HG03108 (cell line): ENCODE data around the gene UBE2G1.
"Not testable (repeated sequence)": the region's sequence is repeated elsewhere in the genome, so short reads cannot be mapped to it uniquely, and the experiment has no call there.

ENCODE experiments used
- ATAC-seq: cut with Tn5 transposase; IDR thresholded peaks from one replicate; pipeline ENCODE4 v1.9.1; 2021; ENCODE audit warnings: moderate library complexity; ENCODE audit not compliant: unreplicated experiment

Gene UBE2G1

DNA sequence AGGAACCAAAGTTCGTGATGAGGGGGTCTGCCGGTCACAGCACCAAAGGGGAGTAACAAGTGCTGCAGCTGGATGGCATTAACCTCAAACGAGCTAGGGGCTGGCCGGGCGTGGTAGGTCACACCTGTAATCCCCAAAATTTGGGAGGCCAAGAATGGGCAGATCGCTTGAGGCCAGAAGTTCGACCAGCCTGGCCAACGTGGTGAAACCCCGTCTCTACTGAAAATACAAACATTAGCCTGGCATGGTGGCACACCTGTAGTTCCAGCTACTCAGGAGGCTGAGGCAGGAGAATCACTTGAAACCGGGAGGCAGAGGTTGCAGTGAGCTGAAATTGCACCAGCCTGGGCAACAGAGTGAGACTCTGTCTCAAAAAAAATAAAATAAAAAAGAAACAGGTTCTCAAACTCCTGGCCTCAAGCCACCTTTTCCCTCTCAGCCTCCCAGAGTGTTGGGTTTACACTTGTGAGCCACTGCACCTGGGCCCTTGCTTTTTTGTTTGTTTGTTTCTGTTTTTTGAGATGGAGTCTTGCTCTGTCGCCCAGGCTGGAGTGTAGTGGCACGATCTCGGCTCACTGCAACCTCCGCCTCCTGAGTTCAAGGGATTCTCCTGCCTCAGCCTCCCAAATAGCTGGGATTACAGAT, 9.4 kb upstream of the UBE2G1 start:
- ATAC-seq, result not testable (repeated sequence)

DNA sequence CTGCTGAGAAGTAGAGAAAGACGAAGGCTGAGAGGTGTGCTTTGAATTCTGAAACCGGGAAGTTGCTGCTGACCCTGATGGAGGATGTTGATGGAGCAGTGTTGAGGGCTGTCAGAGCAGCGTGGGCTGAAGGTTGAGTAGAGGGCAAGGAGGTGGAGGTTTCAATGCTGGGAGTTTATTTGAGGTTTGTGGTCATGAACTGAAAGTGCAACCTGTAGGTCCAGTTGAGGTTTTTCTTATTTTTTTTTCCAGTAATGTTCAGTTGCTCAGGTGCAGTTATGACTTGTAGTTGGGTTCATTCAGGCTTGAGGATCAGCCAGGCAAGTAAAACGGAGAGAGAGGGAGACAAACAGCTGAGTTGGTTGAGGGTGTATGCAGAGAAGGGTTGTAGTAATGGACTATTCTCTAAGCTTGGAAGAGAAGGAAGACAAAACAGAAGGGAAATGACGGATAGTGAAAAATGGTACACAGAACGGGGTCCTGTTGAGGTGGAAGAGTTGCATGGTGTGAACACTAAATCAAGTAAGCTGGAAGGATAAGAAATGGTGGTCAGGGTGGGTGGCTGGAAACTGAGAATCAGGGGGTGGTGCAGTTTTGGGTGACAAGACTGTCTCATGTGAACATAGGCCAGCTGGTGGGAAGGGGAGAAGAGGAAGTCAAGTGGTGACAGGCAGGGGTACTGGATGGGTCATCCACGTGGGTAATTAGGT, 8.7 kb upstream of the UBE2G1 start:
- ATAC-seq, result peak; percentile 72

DNA sequence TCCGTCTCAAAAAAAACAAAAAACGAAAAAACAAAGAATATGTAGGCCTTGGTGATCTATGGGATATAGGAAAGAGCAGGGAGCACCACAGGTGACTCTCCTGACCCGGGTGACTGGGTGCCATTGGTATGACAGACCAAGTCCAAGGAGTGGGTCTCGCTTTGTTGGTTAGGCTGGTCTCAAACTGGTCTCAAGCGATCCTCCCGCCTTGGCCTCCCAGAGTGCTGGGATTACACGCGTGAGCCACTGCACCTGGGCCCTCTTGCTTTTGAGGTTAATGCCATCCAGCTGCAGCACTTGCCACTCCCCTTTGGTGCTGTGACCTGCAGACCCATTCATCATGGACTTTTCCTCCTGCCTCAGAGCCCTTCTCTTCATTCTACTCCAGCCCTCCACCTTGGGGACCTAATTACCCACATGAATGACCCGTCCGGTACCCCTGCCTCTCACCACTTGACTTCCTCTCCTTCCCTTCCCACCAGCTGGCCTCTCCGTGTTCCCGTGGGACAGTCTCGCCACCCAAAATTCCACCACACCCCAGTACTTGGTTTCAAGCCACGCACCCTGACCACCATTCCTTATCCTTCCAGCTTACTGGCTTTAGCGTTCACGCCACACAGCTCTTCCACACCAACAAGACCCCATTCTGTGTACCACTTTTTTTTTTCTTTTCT, 3.2 kb upstream of the UBE2G1 start:
- no peak for ATAC-seq

DNA sequence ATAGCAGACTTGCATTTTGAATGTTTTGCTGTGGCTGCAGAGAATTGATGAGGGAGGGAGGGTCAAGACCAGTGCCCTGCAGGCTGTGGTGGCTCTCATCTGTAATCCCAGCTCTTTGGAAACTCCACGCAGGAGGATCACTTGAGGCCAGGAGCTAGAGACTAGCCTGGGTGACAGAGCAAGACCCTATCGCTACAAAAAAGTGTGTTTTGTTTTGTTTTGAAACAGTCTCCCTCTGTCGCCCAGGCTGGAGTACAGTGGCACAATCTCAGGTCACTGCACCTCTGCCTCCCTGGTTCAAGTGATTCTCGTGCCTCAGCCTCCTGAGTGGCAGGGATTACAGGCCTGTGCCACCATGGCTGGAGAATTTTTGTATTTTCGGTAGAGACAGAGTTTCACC, 1.9 kb upstream of the UBE2G1 start:
- no peak for ATAC-seq

DNA sequence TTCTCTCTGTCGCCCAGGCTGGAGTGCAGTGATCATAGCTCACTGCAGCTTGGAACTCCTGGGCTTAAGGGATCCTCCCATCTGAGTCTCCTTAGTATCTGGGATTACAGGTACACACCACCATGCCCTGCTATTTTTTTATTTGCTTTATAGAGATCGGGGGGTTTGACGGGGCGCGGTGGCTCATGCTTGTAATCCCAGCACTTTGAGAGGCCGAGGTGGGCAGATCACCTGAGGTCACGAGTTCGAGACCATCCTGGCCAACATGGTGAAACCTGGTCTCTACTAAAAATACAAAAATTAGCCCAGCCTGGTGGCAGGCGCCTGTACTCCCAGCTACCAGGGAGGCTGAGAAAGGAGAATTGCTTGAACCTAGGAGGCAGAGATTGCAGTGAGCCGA, 702 bp upstream of the UBE2G1 start:
- not testable (repeated sequence) for ATAC-seq

DNA sequence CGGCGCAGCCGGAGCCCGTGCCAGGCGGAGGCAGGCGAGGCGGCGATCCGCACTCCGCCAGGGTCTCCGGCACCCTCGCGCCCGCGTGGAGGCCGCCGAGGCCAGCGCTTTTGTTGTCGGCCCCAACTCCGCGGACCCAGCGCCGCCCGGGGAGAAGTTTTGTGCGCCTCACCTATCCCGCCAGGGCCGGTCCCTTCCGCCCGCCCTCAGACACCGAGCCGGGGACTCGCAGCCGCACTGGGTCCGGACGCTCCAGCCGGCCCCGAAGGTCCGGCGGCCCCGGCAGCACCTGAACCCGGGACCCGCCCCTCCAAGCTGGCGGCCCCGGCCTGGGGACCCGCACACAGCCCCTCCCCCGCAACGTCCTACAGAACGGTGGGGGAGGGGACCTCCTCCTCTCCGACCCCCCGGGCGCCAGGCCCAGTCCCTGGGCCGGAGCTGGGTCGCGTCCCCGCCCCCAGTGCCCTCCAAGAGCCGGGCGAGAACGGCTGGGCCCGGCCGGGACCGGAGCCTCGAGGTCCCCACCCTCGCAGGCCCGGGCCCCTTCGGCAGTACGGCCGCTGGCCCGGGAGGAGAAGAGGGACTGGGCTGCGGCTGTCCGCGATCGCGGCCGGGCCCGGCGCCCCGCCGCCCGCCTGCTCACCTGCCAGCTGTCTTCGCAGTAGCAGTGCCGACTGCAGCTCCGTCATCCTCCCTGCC, 698 bp downstream of the UBE2G1 start:
- peak; percentile 9 for ATAC-seq

DNA sequence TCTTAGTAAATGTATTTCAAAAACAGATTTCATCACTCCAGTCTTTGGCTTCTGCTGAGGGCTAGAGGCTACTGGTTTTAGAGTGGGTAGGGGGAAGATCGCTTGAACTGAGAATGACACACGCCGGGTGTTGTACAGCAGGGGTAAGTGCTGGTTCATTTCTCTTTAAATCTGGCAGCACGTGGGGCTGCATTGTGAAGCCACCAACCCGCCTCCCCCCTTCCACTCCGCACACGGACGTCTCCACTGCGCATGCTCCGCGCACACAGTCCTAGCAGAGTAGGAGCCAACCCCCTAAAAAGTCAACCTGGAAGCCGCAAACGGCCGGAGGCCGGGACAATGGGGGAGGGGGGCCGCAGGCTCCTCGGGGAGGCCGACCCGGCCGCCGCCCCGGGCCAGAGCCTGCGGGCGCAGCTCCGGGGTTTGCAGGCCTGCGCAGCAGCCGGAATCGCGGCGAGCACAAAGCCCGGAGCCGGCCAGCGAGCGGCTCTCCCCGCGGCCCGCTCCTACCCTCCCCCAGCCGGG, 1.3 kb downstream of the UBE2G1 start:
- ATAC-seq, result peak; percentile 43

DNA sequence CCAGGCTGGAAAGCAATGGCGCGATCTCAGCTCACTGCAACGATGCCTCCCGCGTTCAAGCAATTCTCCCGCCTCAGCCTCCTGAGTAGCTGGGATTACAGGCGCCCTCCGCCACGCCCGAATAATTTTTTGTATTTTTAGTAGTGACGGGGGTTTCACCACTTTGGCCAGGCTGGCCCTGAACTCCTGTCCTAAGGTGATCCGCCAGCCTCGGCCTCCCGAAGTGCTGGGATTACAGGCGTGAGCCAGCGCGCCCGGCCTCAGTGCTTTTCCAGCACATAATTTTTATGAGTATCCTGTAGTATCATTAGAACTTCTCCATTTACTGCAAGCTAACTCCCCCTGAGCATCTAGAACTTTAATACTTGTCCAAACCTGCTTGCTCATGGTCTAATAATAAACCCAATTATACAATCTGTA, 1.8 kb downstream of the UBE2G1 start:
- no peak for ATAC-seq

DNA sequence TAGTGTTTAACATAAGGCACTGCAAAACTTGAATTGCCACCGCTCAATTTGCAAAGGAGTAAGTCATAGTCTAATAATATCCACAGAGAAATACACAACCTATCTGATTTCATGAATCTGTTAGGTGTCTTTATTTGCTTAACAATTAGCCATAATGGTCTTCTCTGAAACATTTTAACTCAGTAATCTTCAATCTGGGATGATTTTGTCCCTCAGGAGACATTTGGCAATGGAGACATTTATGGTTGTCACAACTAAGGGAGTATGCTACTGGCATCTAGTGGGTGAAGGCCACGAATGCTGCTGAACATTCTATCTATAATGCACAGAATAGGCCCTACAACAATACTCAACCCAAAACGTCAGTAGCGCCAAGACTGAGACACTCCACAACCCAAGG, 4.3 kb downstream of the UBE2G1 start:
- no peak for ATAC-seq

DNA sequence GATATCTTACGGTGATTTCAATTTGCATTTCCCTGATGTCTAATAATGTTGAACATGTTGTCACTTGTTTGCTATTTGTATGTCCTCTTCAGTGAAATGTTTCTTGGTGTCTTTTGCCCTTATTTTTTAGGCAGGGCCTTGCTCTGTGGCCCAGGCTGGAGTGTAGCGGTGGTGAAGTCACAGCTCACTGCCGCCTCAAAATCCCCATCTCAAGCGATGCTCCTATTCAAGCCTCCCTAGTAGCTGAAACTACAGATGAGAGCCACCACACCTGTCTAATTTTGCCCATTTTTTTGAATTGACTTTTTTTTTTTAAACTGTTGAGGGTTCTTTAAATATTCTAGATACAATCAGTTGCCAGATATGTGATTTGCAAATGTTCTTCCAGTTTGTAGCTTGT, 8.3 kb downstream of the UBE2G1 start:
- ATAC-seq, result no peak

DNA sequence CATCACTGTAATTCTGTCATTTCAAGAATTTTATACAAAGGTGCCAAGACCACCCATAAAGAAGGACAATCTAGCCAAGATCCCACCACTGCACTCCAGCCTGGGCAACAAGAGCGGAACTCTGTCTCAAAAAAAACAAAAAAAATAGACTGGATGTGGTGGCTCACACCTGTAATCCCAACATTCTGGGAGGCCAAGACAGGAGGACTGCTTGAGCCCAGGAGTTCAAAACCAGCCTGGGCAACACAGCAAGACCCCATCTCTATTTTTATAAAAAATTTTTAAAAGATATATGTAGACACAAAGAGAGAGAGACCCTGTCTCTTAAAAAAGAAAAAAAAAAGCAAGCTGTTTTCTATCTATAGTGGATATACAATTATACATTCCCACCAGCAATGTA, 8.8 kb downstream of the UBE2G1 start:
- ATAC-seq, result no peak

DNA sequence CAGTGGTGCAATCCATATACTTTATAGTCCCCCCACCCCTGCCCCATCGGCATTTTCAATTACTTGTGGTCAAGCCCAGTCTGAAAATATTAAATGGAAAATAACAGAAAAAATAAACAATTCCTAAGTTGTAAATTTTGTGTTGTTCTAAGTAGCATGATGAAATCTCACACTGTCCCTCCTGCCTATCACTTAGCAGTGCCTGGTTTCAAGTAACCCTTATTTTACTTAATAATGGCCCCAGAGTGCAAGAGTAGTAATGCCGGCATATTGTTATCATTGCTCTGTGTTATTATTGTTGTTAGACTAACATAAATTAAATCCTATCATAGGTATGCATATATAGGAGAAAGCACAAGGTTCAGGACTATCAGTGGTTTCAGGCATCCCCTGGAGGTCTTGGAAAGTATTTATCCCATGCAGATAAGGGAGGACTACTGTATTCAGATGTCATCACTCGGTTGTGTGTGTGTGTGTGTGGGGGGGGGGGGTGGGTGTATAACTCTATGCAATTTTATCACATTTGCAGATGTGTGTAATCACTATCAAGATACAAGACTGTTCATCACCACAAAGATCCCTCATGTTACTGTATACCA, 9.3 kb downstream of the UBE2G1 start:
- ATAC-seq, result no peak

DNA sequence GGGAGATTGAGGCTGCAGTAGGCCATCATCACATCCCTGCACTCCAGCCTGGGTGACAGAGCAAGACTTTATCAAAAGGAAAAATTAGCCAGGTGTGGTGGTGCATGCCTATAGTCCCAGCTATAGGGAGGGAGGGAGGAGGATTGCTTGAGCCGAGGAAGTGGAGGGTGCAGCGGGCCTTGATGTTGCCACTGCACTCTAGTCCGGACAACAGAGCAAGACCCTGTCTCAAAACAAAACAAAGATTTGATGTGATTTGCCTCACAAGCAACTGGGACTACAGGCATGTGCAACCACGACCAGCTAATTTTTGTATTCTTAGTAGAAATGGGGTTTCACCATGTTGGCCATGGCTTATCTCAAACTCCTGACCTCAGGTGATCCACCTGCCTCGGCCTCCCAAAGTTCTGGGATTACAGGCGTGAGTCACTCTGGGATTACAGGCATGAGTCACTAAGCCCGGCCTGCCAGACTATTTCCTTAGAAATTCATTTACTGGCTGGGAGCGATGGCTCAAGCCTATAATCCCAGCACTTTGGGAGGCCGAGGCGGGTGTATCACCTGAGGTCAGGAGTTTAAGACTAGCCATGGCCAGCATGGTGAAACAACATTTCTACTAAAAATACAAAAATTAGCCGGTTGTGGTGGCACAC, 11.5 kb downstream of the UBE2G1 start:
- ATAC-seq, result no peak

DNA sequence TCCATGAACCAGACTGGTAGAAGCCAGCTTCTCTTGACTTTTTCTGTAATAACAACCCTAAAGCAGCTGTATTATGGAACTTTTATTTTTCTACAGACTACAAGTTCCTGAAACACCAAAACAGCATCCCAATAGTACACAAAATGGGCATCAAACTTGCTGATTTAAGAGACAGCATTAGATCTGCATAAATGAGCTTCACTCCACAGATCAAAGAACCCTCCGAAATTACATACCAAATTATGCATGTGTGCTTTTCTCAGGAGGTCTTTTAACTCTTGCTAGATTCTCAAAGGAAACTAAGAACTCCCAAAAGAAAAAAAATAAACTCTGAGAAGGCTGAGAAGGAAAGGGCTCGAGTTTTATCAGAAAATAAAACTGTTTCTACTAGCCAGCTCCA, 12.3 kb downstream of the UBE2G1 start:
- no peak for ATAC-seq

DNA sequence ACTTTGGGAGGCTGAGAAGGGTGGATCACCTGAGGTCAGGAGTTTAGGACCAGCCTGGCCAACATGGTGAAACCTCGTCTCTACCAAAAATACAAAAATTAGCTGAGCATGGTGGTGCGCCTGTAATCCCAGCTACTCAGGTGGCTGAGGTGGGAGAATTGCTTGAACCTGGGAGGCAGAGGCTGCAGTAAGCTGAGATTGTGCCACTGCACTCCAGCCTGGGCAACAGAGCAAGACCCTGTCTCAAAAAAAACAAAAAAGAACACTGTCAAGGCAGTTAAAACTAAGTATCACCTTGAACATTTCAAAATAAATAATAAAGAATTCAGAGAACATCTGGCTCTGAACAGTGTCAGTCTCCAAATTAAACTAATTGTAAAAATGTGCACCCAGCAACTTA, 16.3 kb downstream of the UBE2G1 start:
- ATAC-seq, result not testable (repeated sequence)

DNA sequence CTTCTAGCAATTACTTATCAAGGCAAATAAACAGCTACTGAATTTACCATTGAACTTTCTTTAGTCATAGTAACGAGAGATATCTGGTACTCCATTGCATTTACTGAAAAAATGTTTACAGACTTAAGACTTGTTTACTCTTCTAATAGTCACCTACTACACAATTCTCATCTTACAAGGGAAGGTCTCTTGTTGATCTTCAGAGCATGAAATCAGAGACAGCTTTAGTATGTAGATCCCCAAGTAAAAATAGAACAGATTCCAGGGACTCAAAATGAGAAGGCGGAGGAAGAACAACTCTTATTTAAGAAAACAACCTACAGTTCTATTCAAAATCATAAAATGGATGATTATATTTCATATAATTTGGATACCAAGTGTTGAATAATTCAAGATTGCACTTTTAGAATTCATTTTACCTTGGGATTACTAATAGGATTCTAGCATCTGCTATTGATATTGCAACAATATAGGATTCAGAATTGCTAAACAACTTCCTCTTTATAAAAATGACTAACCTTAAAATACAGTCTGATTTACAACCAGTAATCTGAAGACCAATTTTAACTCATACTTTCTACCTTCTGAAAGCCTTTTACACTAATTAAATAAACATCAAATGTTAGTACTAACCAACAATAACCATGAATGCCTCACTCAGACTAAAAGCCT, 20.8 kb downstream of the UBE2G1 start:
- no peak for ATAC-seq

DNA sequence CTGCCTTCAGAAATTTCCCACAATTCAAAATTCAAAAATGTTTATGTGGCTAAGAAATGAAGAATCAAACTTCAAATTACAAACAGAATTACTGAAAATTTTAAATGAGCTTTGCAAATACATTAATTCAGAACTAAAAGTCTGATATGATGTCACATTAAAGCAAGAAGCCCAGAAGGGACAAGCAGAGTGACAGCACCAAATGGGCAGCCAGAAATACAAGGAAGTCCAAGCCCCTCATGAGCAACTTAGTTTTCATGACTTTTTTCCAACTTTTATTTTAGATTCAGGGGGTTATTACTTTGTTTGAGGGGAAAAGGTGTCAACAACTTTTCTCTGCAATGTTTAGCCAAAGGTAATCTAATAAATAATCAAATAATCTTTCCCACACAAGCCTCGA, 21.5 kb downstream of the UBE2G1 start:
- no peak for ATAC-seq

DNA sequence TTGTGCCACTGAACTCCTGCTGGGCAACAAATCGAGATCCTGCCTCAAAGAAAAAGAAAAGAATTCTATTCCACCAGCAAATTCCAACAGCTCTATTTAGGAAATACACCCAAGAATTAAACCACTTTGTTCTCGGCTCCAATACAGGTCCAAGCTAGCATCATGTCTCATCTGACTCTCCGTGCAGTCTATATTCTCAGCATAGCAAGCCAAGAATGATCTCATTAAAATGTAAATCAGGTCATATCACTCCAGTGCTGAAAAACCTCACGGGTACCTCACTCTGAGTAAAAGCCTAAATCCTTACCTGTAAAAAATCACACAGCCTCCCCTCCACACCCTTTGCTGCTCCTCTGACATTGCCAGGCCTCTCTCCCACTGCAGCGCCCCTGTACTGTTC, 23.9 kb downstream of the UBE2G1 start:
- no peak for ATAC-seq

DNA sequence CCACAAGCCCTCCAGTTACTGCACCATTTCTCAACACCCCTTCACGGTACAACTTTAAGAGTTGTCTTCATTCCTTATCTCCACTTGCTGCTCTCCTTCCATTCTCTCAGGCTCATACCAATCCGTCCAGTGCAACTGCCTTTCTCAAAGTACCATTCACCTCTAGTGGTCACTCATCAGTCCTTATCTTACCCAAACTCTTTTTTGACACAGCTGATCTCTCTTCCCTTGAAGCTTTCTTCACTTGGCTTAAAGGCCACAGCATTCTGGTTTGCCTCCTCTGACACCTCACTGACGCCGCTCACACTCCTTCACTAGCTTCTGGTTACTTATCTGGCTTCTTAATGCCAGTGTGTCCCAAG, 24.9 kb downstream of the UBE2G1 start:
- no peak for ATAC-seq
